CD4-positive, alpha-beta T cell (primary cell): ENCODE measurements around the gene TBC1D17. TPM values are rescaled to one million over a fixed set of nuclear protein-coding genes. Genes with fewer than 3 reads are reported as not detected.

Experiments
- ATAC-seq: fragments of 200-7000 bp; cut with Tn5 transposase; one replicate; pipeline ENCODE4 v1.10.0; 2022; ENCODE audit warnings: mild to moderate bottlenecking; ENCODE audit not compliant: poor library complexity
- CTCF ChIA-PET: fragments of 350-600 bp; sonication (Branson Sonifier 250); formaldehyde crosslinking; loops from one replicate; lab custom pipeline; 2021; ENCODE audit warnings: antibody characterized with exemption, inconsistent platforms; lab: Charles Lee
- POLR2A ChIA-PET: fragments of 350-600 bp; sonication (Branson Sonifier 250); formaldehyde crosslinking; loops from one replicate; lab custom pipeline; 2021; ENCODE audit warnings: antibody characterized with exemption, inconsistent platforms; lab: Charles Lee
- DNase-seq, 14 experiments: peaks; one replicate each; pipeline ENCODE4 v3.0.0-alpha.2; 2013 to 2020; ENCODE audit warnings: mixed read lengths in 2 of 14
- H3K27ac ChIP-seq, 2 donors: one replicate each; pipeline versions ENCODE4 v1.5.1 to v1.7.0; 2013; ENCODE audit warnings: low read length in 2 of 2, low read depth in 1 of 2, mild to moderate bottlenecking in 1 of 2
- H3K27me3 ChIP-seq, 2 experiments: 1 replicate in 1 of 2; 2 replicates in 1 of 2; pipeline versions ENCODE4 v1.6.1 to v1.7.0; 2013; ENCODE audit warnings: low read length in 2 of 2, control low read depth in 1 of 2, mild to moderate bottlenecking in 1 of 2, moderate library complexity in 1 of 2; ENCODE audit not compliant: insufficient read depth in 2 of 2, control insufficient read depth in 1 of 2
- H3K36me3 ChIP-seq: one replicate; pipeline ENCODE4 v1.6.1; 2013; ENCODE audit warnings: low read length, control low read depth; ENCODE audit not compliant: insufficient read depth
- H3K4me1 ChIP-seq: one replicate; pipeline ENCODE4 v1.6.1; 2013; ENCODE audit warnings: low read length, control low read depth; ENCODE audit not compliant: insufficient read depth
- H3K4me3 ChIP-seq: one replicate; pipeline ENCODE4 v1.5.1; 2013; ENCODE audit warnings: mild to moderate bottlenecking, low read length, moderate library complexity
- H3K9me3 ChIP-seq, 2 experiments: 1 replicate in 1 of 2; 2 replicates in 1 of 2; pipeline versions ENCODE4 v1.6.1 to v1.7.0; 2013; ENCODE audit warnings: low read length in 2 of 2, mild to moderate bottlenecking in 2 of 2, control low read depth in 1 of 2, moderate library complexity in 1 of 2; ENCODE audit not compliant: control insufficient read depth in 1 of 2, insufficient read depth in 1 of 2
- H3K27ac Mint-ChIP-seq: one replicate; pipeline ENCODE4 v1.8.0; 2020; ENCODE audit warnings: mixed read lengths
- H3K27me3 Mint-ChIP-seq: one replicate; pipeline ENCODE4 v1.8.0; 2021; ENCODE audit warnings: mixed read lengths
- H3K36me3 Mint-ChIP-seq: one replicate; pipeline ENCODE4 v1.8.0; 2021; ENCODE audit warnings: low read depth, mixed read lengths
- H3K4me1 Mint-ChIP-seq: one replicate; pipeline ENCODE4 v1.8.0; 2021; ENCODE audit warnings: low read depth, mixed read lengths
- H3K4me3 Mint-ChIP-seq: one replicate; pipeline ENCODE4 v1.8.0; 2020; ENCODE audit warnings: mild to moderate bottlenecking, mixed read lengths
- H3K9me3 Mint-ChIP-seq: one replicate; pipeline ENCODE4 v1.8.0; 2020; ENCODE audit warnings: mixed read lengths
- intact Hi-C, 2 experiments: fragments of 100-400 bp; cut with DNase I in 1 of 2; cut with micrococcal nuclease in 1 of 2; formaldehyde crosslinking; loops; one replicate each; pipeline versions ENCODE4 v1.15.1 to v1.9.0; 2023 to 2025; cut with DNase I, micrococcal nuclease
- total RNA-seq, 174 experiments: library from RNA in 2 of 174; stranded (reverse) in 2 of 174; gene quantifications; one replicate each; pipeline ENCODE4 v1.2.3 and lab custom pipeline; 2021 to 2026
- TF ChIP-seq, protein P1 (sequence below): fragments of 200-600 bp; IDR thresholded peaks from one replicate; pipeline ENCODE4 v1.8.0; 2022; ENCODE audit warnings: antibody characterized with exemption, mild to moderate bottlenecking

TBC1D17 gene
- total RNA-seq, 2 experiments from 2014 or later = 35.5 to 35.8 TPM

DNA sequence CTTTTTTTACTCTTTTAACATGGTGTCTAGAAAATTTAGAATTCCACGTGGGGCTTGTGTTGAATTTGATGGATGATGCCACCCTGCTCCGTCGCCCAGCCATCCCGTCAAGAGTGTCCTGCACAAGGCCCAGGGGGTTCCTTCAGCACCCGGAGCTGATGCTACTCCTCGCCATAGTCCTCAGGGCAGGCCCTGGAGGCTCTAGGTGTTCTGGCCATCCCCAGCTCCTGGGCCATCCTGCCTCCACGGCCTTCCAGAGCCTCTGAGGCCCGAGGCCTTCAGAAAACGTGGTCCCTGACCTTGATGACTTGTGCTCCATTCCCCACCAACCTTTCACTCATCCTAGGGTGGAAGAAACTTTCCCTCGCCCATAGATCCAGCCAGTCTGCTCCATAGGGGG is 3.7 kb upstream of the TBC1D17 start:
- Histone ChIP-seq H3K36me3 (peaks cover 8% of the 10 kb centered on the region), H3K27me3 (no peaks in the 10 kb centered on the region), H3K27ac (no peak overlapping the region), H3K9me3 (no peaks in the 10 kb centered on the region), H3K4me1 (peaks cover 46% of the 10 kb centered on the region), H3K4me3 (no peak overlapping the region)
- TF ChIP-seq, protein P1, sequence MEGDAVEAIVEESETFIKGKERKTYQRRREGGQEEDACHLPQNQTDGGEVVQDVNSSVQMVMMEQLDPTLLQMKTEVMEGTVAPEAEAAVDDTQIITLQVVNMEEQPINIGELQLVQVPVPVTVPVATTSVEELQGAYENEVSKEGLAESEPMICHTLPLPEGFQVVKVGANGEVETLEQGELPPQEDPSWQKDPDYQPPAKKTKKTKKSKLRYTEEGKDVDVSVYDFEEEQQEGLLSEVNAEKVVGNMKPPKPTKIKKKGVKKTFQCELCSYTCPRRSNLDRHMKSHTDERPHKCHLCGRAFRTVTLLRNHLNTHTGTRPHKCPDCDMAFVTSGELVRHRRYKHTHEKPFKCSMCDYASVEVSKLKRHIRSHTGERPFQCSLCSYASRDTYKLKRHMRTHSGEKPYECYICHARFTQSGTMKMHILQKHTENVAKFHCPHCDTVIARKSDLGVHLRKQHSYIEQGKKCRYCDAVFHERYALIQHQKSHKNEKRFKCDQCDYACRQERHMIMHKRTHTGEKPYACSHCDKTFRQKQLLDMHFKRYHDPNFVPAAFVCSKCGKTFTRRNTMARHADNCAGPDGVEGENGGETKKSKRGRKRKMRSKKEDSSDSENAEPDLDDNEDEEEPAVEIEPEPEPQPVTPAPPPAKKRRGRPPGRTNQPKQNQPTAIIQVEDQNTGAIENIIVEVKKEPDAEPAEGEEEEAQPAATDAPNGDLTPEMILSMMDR = no peak
- CTCF ChIA-PET = no interaction called here
- no peaks in the 10 kb centered on the region for H3K27me3 Mint-ChIP-seq
- no peaks in the 10 kb centered on the region for H3K9me3 Mint-ChIP-seq
- no peak overlapping the region for H3K4me3 Mint-ChIP-seq
- POLR2A ChIA-PET = no interaction called here
- no peak for DNase-seq
- no peak for ATAC-seq
- peaks cover 8% of the 10 kb centered on the region for H3K36me3 Mint-ChIP-seq
- H3K4me1 Mint-ChIP-seq = peaks cover 25% of the 10 kb centered on the region
- H3K27ac Mint-ChIP-seq = no peak overlapping the region
- intact Hi-C loops = loop anchor here in 1 of 2 experiments (10.0 kb wide), 1 partner anchor 1239 kb away; the partner anchor contains the start of gene DBP

DNA sequence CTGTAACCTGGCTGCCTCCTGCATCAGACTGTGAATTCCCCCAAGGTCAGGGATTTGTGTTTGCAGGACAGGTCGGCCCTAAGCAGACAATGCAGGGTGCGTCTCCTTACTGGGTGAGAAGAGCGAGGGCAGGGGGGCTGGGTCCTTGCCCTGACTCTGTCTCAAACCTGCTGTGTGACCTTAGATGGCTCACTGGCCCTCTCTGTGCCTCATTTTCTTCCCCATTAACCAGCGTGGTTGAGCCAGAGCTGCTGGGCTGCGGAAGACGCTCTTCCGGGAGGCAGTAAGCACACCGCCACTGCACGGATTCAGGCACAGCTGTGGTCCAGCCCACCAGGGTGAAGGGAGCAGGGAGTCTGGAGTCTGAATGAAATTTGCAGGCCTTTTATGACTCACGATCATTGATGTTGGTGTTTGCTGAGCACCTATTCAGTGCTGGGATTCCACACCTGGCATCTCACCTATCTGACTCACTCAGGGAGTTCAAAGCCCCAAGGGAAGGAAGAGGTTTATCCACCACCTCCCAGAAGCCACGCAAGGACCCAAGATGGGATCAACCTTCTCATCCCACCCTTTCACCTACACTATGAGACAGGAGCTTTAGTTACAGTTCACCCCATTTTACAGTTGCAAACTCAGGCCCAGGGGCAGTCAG is 2.9 kb upstream of the TBC1D17 start:
- peaks cover 15% of the 10 kb centered on the region for H3K36me3 ChIP-seq
- H3K36me3 Mint-ChIP-seq = peaks cover 14% of the 10 kb centered on the region
- no peaks in the 10 kb centered on the region for H3K9me3 ChIP-seq
- ChIA-PET CTCF (interaction anchor here (0.5 kb wide), 1 partner anchor 652 kb away, joined by 3 read pairs; no protein-coding TSS in a partner anchor), POLR2A (interaction anchor here (3.4 kb wide), 1 partner anchor 24 kb away, joined by 57 read pairs; the partner anchor contains the start of gene PTOV1)
- no peak overlapping the region for H3K27ac Mint-ChIP-seq
- H3K9me3 Mint-ChIP-seq = no peaks in the 10 kb centered on the region
- no peak for ATAC-seq
- H3K4me1 ChIP-seq = peaks cover 47% of the 10 kb centered on the region
- no peak overlapping the region for H3K27ac ChIP-seq
- DNase-seq = no peak
- H3K27me3 ChIP-seq = no peaks in the 10 kb centered on the region
- H3K27me3 Mint-ChIP-seq = no peaks in the 10 kb centered on the region
- peak overlapping the region; percentile 80 for H3K4me3 Mint-ChIP-seq
- H3K4me1 Mint-ChIP-seq = peaks cover 29% of the 10 kb centered on the region
- intact Hi-C loops = loop anchor here (5.0 to 10.0 kb wide), 4 partner anchors 53 to 1240 kb away; partner anchors contain the start of genes AP2A1 (in 1 of the 2), ATF5 (in 1 of the 2), DBP (in 1 of the 2) and NUP62 (in 1 of the 2)
- H3K4me3 ChIP-seq = no peak overlapping the region
- TF ChIP-seq, protein P1 = no peak

DNA sequence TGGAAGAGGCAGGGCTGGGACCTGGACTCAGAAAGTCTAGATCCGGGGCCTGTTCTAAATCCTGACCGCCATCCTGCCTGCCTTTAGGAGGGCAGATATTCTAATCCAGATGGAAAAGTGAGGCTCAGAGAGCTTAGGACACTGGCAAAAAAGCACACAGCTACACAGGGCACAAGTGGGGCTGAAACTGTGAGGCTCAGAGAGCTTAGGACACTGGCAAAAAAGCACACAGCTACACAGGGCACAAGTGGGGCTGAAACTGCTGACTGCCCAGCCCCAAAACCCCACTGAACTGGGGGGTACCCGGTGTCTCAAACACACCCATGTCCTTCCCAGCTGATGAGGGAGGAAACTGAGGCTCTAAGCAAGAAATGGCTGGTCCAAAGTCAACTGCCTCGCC is 2.3 kb upstream of the TBC1D17 start:
- no peak overlapping the region for H3K27ac Mint-ChIP-seq
- intact Hi-C loops = loop anchor here (5.0 to 10.0 kb wide), 4 partner anchors 52 to 1240 kb away; partner anchors contain the start of genes AP2A1 (in 1 of the 2), ATF5 (in 1 of the 2), DBP (in 1 of the 2) and NUP62 (in 1 of the 2)
- no peaks in the 10 kb centered on the region for H3K27me3 ChIP-seq
- peaks cover 28% of the 10 kb centered on the region for H3K4me1 Mint-ChIP-seq
- H3K4me1 ChIP-seq = peaks cover 44% of the 10 kb centered on the region
- H3K36me3 Mint-ChIP-seq = peaks cover 16% of the 10 kb centered on the region
- H3K27me3 Mint-ChIP-seq = no peaks in the 10 kb centered on the region
- ATAC-seq (no peak), DNase-seq (no peak)
- H3K4me3 ChIP-seq = no peak overlapping the region
- peaks cover 20% of the 10 kb centered on the region for H3K36me3 ChIP-seq
- CTCF ChIA-PET = no interaction called here
- POLR2A ChIA-PET = interaction anchor here (2.8 to 3.4 kb wide), 3 partner anchors 8 to 65 kb away, joined by 8 to 63 read pairs (median 57); partner anchors contain the start of genes PNKP and PTOV1
- H3K9me3 ChIP-seq = no peaks in the 10 kb centered on the region
- no peaks in the 10 kb centered on the region for H3K9me3 Mint-ChIP-seq
- H3K27ac ChIP-seq = peak overlapping the region in 1 of 2 donors; percentile 100
- TF ChIP-seq, protein P1 = no peak
- H3K4me3 Mint-ChIP-seq = peak overlapping the region; percentile 80
